Measurements from ENCODE around the gene GGTLC2.
"Not testable (repeated sequence)": the region's sequence is repeated elsewhere in the genome, so short reads cannot be mapped to it uniquely, and the experiment has no call there.

GGTLC2 gene
- 0 reads per million in 3 donors for total RNA-seq

DNA sequence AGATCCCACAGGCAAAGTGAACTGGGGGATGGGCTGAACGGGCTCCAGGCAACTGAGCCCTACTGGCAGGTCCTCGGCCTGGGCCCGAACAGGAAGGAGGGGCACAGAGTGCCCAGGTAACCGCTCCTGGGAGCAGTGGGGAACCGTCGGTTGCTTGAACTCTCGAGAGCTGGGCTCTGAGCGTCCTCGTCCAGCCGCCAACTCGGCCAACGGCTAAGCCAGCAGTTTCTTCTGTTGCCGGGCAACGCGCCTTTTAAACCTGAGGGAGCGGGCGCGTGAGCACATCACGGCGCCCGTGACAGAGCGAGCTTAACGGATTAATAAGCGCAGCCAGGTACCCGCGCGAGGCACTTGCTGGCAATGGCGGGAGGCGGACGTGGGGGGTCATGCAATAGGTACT is at the start of gene GGTLC2:
Gene GGTLC2 (plus strand): TSS at position 301 of the 400 bp plus-strand sequence. CDS start 1,732 bp downstream, outside the sequence.
- not testable (repeated sequence) for H3K27me3 ChIP-seq (replicated peaks; ENCODE audit: control insufficient read depth, insufficient read depth, low read length, poor library complexity, severe bottlenecking); H3K36me3 ChIP-seq (ENCODE audit: control insufficient read depth, insufficient read depth, low read length); H3K27ac ChIP-seq (ENCODE audit: insufficient read depth, low read length, poor library complexity, severe bottlenecking); H3K9me3 ChIP-seq (ENCODE audit: control insufficient read depth, low read length); DNase-seq; H3K4me3 ChIP-seq (ENCODE audit: insufficient read depth, low read depth, low read length, poor library complexity, severe bottlenecking); H3K4me1 ChIP-seq (ENCODE audit: control insufficient read depth, insufficient read depth, low read length, poor library complexity, severe bottlenecking)

DNA sequence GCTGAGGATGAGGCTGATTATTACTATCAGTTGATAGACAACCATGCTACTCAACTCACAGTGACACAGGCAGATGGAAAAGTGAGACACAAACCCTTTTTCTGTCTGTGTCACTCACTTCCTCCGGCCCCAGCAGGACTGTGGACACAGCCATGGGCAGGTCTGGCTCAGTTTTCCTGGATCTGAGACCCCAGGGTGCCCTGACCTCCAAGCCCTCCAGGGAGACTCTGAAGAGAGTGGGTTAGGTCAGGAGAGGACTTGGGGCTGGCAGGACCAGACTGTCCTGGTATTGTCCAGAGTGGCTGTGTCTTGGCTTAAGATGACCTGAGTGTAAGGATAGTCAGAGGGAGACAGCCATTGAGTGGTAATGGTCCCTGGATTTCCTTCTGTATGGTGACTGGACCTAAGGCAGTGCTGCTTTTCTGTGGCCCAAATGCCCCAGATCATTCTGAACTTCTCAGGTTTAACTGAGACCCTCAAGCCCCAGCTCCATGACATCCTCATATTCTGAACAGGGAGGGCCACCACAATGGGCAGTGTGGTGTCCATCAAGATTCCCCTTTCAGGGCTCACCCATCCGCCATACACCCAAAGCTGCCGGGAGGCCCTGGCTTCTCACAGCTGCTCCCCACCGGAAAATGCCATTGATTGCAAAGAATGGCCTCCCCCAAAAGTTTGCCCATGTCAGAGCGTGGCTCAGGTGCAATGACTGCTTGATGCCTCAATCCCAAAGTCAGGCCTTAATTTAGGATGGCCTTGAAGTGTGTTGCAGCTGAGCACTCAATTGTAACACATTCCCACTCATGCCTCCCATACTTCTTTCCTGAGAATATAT is 49.2 kb upstream of the GGTLC2 start:
- H3K27ac ChIP-seq (ENCODE audit: insufficient read depth, low read length, poor library complexity, severe bottlenecking), result no peak overlapping the region
- no peak overlapping the region for H3K4me3 ChIP-seq (ENCODE audit: insufficient read depth, low read depth, low read length, poor library complexity, severe bottlenecking)
- no peak for DNase-seq
- no peaks in the 10 kb centered on the region for H3K27me3 ChIP-seq (replicated peaks; ENCODE audit: control insufficient read depth, insufficient read depth, low read length, poor library complexity, severe bottlenecking)
- H3K4me1 ChIP-seq (ENCODE audit: control insufficient read depth, insufficient read depth, low read length, poor library complexity, severe bottlenecking), result no peaks in the 10 kb centered on the region
- H3K9me3 ChIP-seq (ENCODE audit: control insufficient read depth, low read length), result no peaks in the 10 kb centered on the region
- no peaks in the 10 kb centered on the region for H3K36me3 ChIP-seq (ENCODE audit: control insufficient read depth, insufficient read depth, low read length)

DNA sequence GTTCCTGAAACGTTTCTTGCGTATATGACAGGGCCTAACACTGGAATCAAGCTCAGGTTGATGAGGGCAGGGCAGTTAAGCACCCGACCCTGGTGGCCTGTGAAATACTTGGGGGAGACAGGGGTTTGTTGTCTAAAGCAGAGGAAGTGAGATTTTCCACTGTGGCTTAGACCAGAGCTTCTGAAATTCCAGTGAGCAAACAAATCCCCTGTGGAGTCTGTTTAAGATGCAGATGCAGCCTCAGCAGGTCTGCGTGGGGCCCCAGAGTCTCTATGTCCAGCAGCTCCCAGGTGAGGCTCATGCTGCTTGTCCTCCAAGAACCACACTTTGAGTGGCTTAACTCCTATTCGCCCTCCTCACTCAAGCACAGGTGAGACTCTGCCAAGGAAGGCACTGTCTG is 46.3 kb upstream of the GGTLC2 start:
- H3K27me3 ChIP-seq (replicated peaks; ENCODE audit: control insufficient read depth, insufficient read depth, low read length, poor library complexity, severe bottlenecking), result no peaks in the 10 kb centered on the region
- no peak overlapping the region for H3K4me3 ChIP-seq (ENCODE audit: insufficient read depth, low read depth, low read length, poor library complexity, severe bottlenecking)
- H3K4me1 ChIP-seq (ENCODE audit: control insufficient read depth, insufficient read depth, low read length, poor library complexity, severe bottlenecking), result no peaks in the 10 kb centered on the region
- no peaks in the 10 kb centered on the region for H3K9me3 ChIP-seq (ENCODE audit: control insufficient read depth, low read length)
- DNase-seq, result no peak
- no peaks in the 10 kb centered on the region for H3K36me3 ChIP-seq (ENCODE audit: control insufficient read depth, insufficient read depth, low read length)
- no peak overlapping the region for H3K27ac ChIP-seq (ENCODE audit: insufficient read depth, low read length, poor library complexity, severe bottlenecking)

DNA sequence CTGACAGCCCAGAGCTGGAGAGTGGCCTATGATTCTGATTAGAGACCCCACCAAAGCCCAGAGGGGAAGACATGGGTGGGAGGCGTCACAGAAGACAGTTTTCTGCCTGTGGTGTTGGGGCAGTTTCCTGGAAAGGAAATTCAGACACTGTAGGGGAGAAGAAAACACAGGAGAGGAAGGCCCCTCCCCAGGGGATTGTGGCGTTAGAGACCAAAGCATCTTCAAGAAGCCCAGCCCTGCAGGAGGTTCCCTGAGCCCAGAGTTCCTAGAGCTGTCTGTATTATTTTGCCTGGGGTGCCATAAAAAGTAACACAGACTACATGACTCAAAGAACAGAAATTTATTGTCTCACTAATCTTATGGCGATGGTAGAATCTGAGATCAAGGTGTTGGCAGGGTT is 45.2 kb upstream of the GGTLC2 start:
- no peaks in the 10 kb centered on the region for H3K9me3 ChIP-seq (ENCODE audit: control insufficient read depth, low read length)
- no peak overlapping the region for H3K27ac ChIP-seq (ENCODE audit: insufficient read depth, low read length, poor library complexity, severe bottlenecking)
- DNase-seq, result no peak
- no peaks in the 10 kb centered on the region for H3K27me3 ChIP-seq (replicated peaks; ENCODE audit: control insufficient read depth, insufficient read depth, low read length, poor library complexity, severe bottlenecking)
- H3K4me1 ChIP-seq (ENCODE audit: control insufficient read depth, insufficient read depth, low read length, poor library complexity, severe bottlenecking), result no peaks in the 10 kb centered on the region
- no peak overlapping the region for H3K4me3 ChIP-seq (ENCODE audit: insufficient read depth, low read depth, low read length, poor library complexity, severe bottlenecking)
- no peaks in the 10 kb centered on the region for H3K36me3 ChIP-seq (ENCODE audit: control insufficient read depth, insufficient read depth, low read length)

DNA sequence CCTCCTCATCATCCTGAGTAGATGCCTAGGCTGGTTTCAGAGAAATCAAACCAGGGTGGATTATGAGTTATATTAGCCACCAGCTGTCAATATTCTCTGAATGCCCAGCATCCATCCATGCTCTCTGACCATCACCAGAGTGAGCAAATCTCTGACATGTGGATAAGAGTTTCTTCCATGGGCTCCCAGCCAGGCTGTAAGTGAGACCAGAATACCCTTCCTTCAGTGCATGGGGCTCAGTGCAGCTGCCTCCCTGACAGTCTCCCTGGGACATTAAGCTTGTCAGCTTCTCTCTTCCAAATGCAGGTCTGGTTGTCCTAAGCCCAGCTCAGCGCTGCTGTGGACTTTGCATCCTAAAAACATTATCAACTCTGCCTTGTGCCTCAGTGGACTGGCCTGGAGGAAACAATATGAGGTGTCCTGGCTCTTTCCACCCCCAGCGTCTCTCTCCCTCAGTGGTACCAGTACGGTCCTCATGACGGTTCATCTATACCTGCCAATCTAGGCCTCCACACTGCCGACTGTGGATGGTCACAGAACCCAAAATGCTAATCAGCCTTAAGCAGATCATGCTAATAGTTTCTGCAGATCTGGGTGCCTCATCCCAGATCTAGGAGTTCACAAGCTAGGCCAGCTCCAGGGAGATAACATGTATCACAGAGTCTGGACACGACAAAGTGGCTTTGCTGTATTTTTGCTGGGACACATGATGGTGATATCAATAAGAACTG is 43.7 kb upstream of the GGTLC2 start:
- no peak overlapping the region for H3K27ac ChIP-seq (ENCODE audit: insufficient read depth, low read length, poor library complexity, severe bottlenecking)
- H3K4me3 ChIP-seq (ENCODE audit: insufficient read depth, low read depth, low read length, poor library complexity, severe bottlenecking), result no peak overlapping the region
- DNase-seq, result no peak
- no peaks in the 10 kb centered on the region for H3K4me1 ChIP-seq (ENCODE audit: control insufficient read depth, insufficient read depth, low read length, poor library complexity, severe bottlenecking)
- no peaks in the 10 kb centered on the region for H3K36me3 ChIP-seq (ENCODE audit: control insufficient read depth, insufficient read depth, low read length)
- H3K27me3 ChIP-seq (replicated peaks; ENCODE audit: control insufficient read depth, insufficient read depth, low read length, poor library complexity, severe bottlenecking), result no peaks in the 10 kb centered on the region
- H3K9me3 ChIP-seq (ENCODE audit: control insufficient read depth, low read length), result no peaks in the 10 kb centered on the region

DNA sequence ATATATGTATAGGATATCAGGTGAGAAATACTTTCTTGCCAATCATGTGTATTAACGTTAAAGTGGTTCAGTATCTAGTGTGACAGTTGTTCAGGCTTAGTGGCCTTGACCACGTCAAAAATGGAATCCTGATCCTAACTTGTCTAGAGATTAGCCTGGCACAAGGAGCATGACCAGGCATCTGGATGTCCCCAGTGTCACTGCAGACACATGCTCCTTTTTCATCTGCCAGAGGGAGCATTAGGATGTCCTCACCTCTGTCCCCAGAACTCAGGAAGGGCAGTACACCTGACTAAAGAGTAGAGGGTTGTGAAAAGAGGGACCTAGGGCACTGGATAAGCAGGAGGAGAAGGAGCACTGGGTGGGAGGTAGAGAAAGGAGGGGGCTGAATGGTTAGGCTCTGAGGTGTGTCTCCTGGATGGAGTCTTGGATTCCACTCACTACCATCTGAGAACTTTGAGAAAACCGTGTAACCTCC is 40.9 kb upstream of the GGTLC2 start:
- Histone ChIP-seq H3K27ac (ENCODE audit: insufficient read depth, low read length, poor library complexity, severe bottlenecking) (no peak overlapping the region), H3K4me1 (ENCODE audit: control insufficient read depth, insufficient read depth, low read length, poor library complexity, severe bottlenecking) (no peaks in the 10 kb centered on the region), H3K9me3 (ENCODE audit: control insufficient read depth, low read length) (no peaks in the 10 kb centered on the region), H3K36me3 (ENCODE audit: control insufficient read depth, insufficient read depth, low read length) (no peaks in the 10 kb centered on the region), H3K4me3 (ENCODE audit: insufficient read depth, low read depth, low read length, poor library complexity, severe bottlenecking) (no peak overlapping the region), H3K27me3 (replicated peaks; ENCODE audit: control insufficient read depth, insufficient read depth, low read length, poor library complexity, severe bottlenecking) (no peaks in the 10 kb centered on the region)
- no peak for DNase-seq

DNA sequence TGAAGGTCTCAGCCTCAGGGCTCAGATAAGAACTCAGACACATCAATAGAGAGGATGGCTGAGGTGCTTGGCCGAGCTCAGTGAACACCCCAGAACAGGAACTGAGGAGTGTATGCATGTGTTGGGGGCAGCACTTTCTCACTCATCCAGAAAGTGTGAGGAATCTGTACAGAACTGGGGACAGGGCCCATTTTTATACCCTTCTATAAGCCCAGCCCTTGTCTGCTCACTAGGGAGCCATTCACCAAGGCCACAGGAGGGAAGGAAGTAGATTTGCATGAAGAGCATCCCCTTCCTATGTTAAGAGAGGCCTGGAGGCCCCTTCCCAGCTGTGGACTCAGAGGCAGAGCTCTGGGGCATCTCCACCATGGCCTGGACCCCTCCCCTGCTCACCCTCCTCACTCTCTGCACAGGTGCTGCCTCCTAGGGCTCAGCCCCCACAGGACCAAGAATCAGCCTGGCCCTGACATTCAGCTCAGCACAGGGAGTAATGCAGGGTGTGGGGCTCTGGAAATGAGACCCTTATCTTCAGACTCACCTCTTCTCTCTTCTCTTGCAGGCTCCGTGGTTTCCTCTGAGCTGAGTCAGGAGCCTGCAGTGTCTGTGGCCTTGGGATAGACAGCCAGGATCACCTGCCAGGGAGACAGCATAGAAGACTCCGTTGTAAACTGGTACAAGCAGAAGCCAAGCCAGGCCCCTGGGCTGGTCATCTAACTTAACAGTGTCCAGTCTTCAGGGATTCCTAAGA is 39.9 kb upstream of the GGTLC2 start:
- H3K36me3 ChIP-seq (ENCODE audit: control insufficient read depth, insufficient read depth, low read length), result no peaks in the 10 kb centered on the region
- no peak for DNase-seq
- no peak overlapping the region for H3K4me3 ChIP-seq (ENCODE audit: insufficient read depth, low read depth, low read length, poor library complexity, severe bottlenecking)
- no peaks in the 10 kb centered on the region for H3K4me1 ChIP-seq (ENCODE audit: control insufficient read depth, insufficient read depth, low read length, poor library complexity, severe bottlenecking)
- no peaks in the 10 kb centered on the region for H3K27me3 ChIP-seq (replicated peaks; ENCODE audit: control insufficient read depth, insufficient read depth, low read length, poor library complexity, severe bottlenecking)
- H3K27ac ChIP-seq (ENCODE audit: insufficient read depth, low read length, poor library complexity, severe bottlenecking), result no peak overlapping the region
- H3K9me3 ChIP-seq (ENCODE audit: control insufficient read depth, low read length), result no peaks in the 10 kb centered on the region

DNA sequence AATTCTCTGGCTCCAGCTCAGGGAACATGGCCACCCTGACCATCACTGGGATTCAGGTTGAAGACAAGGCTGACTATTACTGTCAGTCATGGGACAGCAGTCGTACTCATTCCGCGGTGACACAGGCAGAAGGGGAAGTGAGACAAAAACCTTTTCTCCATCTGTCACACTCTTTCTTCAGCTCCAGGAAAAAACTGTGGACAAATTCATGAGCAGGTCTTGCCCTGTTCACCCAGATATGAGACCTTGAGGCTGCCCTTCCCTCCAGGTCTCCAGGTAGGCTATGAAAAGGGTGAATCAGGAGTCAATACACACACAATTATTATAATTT is 39.4 kb upstream of the GGTLC2 start:
- no peaks in the 10 kb centered on the region for H3K36me3 ChIP-seq (ENCODE audit: control insufficient read depth, insufficient read depth, low read length)
- no peak for DNase-seq
- H3K4me1 ChIP-seq (ENCODE audit: control insufficient read depth, insufficient read depth, low read length, poor library complexity, severe bottlenecking), result no peaks in the 10 kb centered on the region
- no peak overlapping the region for H3K4me3 ChIP-seq (ENCODE audit: insufficient read depth, low read depth, low read length, poor library complexity, severe bottlenecking)
- no peak overlapping the region for H3K27ac ChIP-seq (ENCODE audit: insufficient read depth, low read length, poor library complexity, severe bottlenecking)
- H3K9me3 ChIP-seq (ENCODE audit: control insufficient read depth, low read length), result no peaks in the 10 kb centered on the region
- no peaks in the 10 kb centered on the region for H3K27me3 ChIP-seq (replicated peaks; ENCODE audit: control insufficient read depth, insufficient read depth, low read length, poor library complexity, severe bottlenecking)

DNA sequence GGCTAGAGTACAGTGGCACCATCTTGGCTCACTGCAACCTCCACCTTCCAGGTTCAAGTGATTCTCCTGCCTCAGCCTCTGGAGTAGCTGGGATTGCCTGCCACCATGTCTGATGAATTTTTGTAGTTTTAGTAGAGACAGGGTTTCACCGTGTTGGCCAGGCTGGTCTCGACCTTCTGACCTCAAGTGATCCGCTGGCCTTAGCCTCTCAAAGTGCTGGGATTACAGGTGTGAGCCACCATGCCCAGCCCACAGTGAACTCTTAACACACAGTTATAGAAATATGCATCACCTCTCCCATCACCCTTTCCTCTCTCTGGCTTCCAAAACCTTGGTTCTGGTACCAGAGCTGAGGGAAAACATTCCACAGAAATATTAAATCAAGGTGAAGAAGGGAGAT is 36.4 kb upstream of the GGTLC2 start:
- DNase-seq; H3K4me1 ChIP-seq (ENCODE audit: control insufficient read depth, insufficient read depth, low read length, poor library complexity, severe bottlenecking); H3K27ac ChIP-seq (ENCODE audit: insufficient read depth, low read length, poor library complexity, severe bottlenecking); H3K27me3 ChIP-seq (replicated peaks; ENCODE audit: control insufficient read depth, insufficient read depth, low read length, poor library complexity, severe bottlenecking); H3K9me3 ChIP-seq (ENCODE audit: control insufficient read depth, low read length); H3K4me3 ChIP-seq (ENCODE audit: insufficient read depth, low read depth, low read length, poor library complexity, severe bottlenecking); H3K36me3 ChIP-seq (ENCODE audit: control insufficient read depth, insufficient read depth, low read length): not testable (repeated sequence)

DNA sequence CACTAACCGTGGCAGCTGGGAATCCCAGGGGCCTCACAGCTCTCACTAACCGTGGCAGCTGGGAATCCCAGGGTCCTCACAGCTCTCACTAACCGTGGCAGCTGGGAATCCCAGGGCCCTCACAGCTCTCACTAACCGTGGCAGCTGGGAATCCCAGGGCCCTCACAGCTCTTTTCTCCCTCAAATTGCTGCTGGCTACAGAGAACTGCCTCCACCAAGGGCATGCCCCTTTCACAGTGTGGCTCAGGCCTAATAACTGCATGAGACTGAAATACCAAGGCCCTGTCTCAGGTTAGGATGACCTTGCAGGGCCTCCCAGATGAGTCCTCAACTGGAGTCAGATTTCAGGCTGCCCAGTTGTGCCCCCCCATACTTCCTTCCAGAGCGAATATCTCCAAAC is 35.1 kb upstream of the GGTLC2 start:
- Histone ChIP-seq H3K4me3 (ENCODE audit: insufficient read depth, low read depth, low read length, poor library complexity, severe bottlenecking) (no peak overlapping the region), H3K27me3 (replicated peaks; ENCODE audit: control insufficient read depth, insufficient read depth, low read length, poor library complexity, severe bottlenecking) (no peaks in the 10 kb centered on the region), H3K4me1 (ENCODE audit: control insufficient read depth, insufficient read depth, low read length, poor library complexity, severe bottlenecking) (no peaks in the 10 kb centered on the region), H3K27ac (ENCODE audit: insufficient read depth, low read length, poor library complexity, severe bottlenecking) (no peak overlapping the region), H3K9me3 (ENCODE audit: control insufficient read depth, low read length) (no peaks in the 10 kb centered on the region), H3K36me3 (ENCODE audit: control insufficient read depth, insufficient read depth, low read length) (no peaks in the 10 kb centered on the region)
- no peak for DNase-seq
